HG03060 (cell line): Measurements from ENCODE around the gene DNAH6.
A peak's percentile ranks its signal among the peaks of the same experiment; 100 is the strongest.
"Not testable (repeated sequence)": the region's sequence is repeated elsewhere in the genome, so short reads cannot be mapped to it uniquely, and the experiment has no call there.

Source experiments
- ATAC-seq: cut with Tn5 transposase; IDR thresholded peaks from one replicate; pipeline ENCODE4 v1.9.1; 2021; ENCODE audit warnings: low read depth, moderate number of reproducible peaks; ENCODE audit not compliant: unreplicated experiment

The DNAH6 gene

DNA sequence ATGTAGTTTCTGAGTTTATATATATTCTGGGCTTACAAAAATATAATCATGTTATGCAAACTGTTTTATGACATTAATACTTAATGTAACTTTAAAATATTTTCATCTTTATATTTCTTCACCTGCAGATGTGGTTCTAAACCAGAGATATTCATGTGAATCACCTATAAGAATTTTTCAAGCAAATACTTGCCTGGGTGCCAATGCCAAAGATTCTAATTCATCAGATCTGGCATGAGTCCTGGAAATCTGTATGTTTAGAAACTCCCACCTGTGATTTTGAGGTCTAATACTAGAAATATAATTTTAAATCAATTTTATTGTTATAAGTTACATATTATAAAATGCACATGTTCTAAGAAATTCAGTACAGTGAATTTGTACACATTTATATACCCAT lies 19.9 kb upstream of the DNAH6 start:
- ATAC-seq: no peak

DNA sequence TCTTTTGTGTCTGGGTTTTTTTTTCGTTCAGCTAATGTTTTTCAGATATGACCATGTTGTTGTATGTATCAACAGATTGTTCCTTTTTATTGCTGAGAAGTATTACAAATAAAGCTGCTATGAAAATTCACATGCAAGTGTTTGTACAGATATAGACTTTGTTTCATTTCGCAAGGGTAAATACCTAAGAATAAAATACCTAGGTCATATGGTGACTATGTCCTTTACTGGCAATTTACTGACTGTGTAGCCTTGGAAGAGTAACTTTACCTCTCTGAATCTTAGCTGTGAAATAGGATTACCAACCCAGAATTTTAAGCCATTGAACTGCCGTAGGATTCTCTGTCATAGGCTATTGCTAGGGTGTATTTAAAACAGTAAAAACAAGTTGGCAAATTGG lies 19.0 kb upstream of the DNAH6 start:
- ATAC-seq: no peak

DNA sequence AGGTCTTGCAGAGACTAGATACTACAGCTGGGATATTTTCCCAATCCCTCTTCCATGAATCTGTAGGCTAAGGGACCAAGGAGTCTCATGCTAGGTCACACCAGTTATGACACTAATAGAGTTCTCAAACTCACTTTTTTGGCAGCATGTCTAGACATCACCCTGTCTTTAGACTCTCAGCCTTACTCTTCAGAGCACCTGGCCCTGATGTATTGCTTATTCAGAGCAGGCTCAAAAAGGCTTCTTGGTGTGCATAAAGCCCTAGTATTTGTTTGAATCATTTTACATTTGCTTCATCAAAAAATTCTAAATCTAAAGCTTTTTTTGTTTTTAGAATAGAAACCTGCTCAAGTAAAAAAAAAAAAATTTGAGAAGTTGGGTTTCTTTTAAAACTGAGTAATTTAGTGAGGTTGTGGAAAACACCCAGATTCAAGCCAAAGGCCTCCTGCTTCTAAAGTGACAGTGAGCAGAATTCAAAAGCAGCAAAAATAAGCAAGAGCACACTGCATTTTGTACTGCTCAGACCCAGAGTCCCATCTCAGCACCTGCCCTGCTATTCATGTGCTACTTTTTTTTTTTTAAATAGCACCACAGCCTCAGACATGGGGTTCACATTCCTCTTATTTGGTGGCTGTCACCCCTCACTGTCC lies 18.0 kb upstream of the DNAH6 start:
- ATAC-seq: no peak

DNA sequence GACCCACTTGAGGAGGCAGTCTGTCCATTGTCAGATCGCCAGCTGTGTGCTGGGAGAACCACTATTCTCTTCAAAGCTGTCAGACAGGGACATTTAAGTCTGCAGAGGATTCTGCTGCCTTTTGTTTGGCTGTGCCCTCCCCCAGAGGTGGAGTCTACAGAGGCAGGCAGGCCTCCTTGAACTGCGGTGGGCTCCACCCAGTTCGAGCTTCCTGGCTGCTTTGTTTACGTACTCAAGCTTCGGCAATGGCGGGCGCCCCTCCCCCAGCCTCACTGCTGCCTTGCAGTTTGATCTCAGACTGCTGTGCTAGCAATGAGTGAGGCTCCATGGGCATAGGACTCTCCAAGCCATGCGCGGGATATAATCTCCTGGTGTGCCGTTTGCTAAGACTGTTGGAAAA lies 5.3 kb upstream of the DNAH6 start:
- ATAC-seq: not testable (repeated sequence)

DNA sequence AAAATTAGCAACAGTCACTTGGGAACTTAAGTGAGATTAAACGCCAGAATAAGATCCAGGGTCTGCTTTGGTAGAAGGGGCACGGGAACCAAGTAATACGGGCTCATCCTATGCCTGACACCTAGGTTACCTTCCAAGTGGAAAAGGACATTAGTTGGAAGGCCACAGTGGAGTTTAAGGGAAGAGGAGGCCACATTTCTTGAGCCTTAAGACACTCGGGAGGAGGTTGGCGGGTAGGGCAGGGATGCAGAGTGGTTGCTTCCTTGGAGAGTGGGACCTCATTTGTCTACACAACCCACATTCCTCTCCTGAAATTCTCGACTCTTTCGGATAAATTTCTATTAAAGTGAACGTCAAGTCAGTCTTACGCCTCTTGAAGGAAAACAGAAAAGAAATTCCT lies 510 bp upstream of the DNAH6 start:
- no peak for ATAC-seq

DNA sequence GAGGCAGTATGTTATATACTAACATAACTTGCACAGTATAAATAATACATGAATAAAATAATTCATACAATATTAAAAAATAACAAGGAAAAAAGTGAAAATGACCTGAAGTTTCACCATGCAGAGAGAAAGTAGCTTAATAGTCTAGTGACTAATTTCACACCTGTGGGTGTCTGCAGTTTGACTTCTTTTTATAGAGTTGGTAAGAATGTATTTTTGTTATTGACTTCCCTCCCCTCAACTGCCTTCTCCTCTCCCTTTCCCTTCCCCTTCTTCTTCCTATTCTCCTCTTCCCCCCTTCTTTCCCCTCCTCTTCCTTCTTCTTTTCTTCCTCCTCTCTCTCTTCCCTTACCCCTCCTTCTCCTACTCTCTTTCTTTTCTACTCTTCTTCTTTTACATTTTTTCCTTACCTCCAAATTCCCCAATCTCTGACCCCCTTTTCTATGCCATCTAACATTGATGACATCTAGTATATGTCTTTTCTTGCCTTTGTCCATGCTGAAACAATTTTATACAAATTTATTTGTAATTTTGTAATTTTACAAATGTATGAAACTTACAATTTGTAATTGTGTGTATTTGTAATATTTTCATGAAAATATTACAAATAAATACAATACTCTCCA lies 3.1 kb downstream of the DNAH6 start:
- ATAC-seq: no peak

DNA sequence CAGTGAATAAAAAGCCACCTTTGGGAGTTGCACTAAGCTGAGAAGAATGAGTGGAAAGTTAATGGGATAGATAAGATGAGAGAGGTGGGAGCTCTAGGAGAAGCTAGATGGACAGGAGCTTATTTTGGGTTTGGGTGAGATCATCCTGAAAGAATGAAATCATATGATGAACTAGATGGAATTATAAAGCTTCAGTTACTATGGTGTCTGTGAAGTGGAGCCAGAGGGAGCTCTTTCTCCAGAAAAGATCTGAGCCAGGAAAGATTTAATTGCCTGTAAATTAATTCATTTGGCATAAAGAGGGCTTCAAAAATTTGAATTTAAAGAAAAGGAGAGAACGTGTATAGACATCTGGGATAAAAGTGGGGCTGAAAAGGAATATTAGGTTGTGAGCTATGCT lies 10.3 kb downstream of the DNAH6 start:
- no peak for ATAC-seq

DNA sequence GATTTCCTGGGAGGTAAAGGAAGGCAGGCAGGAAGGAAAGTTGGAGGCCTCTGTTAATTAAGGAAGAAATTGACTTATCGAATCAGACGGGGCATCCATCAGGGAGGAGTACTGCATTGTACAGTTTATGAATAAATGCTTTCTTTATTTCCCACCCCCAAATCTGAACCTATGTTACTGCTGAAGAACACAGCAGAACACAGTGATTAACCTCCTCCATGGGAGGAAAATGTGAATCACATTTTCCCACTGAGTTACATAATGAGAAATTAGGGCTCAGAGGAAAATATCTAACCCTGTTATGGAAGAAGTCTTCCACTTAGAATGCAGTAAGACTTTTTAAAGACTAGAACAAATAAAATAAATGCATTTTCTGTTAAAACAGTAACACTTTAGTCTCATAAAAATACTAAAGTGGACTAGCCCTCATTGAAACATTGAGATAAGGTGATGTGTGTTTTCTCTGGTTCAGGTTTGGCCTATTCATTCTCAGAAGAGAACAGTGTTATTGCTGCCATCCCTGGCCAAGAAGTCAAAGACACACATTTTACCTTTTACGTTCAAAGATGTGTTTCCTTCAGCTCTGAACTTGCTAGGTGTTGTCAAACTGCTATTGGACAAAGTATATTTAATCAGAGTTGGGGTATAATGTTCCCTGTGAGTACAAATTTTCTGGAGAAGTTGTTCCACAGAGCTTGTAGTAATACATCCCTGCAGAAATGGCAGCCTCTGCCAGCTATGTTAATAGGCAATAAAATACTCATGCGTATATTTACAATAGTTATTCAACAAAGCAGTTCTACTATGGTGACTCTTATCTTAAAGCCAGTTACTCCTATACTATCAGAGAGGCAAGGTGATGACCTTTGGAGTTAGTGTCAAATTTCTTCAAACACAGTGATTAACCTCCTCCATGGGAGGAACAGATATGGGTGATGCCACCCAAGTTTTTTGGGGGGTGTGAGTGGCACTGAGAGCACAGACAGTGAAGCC lies 11.1 kb downstream of the DNAH6 start:
- no peak for ATAC-seq

DNA sequence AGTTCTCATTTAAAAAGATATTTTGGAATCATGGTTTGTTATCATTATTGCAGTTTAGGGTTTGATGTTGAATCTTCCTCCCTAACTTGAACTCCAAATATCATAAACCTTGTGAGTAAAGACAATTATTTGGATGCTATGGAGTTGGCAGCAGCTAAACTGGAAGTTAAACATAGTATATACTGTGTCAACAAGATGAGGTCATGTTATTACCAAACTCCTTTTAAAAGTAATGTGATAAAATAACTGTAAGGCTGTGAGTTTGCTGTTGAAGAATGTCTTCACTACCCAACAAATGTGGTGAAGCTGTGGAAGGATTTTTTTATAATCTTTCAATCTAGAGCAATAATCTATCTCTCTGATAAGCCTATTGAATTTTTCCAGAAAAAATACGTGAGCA lies 16.0 kb downstream of the DNAH6 start:
- ATAC-seq: no peak

DNA sequence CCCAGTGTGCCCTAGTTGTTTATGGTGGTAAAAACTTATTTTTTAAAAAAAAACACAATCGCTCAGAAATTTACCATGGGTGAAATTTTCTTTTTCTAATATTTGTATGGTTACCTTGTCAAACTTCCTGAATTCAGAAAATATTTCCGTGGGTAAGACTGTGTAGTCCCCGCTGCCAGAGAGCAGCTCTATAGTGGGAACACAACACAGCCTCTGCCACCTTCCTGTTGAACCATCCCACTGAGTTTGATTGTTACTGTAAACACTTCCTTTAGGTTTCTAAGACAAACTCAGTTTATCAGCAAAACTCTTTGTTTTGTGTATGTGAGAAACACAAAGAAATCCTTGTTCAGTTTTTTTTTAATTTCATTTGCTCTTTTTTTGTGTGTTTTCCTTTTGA lies 17.9 kb downstream of the DNAH6 start:
- no peak for ATAC-seq

DNA sequence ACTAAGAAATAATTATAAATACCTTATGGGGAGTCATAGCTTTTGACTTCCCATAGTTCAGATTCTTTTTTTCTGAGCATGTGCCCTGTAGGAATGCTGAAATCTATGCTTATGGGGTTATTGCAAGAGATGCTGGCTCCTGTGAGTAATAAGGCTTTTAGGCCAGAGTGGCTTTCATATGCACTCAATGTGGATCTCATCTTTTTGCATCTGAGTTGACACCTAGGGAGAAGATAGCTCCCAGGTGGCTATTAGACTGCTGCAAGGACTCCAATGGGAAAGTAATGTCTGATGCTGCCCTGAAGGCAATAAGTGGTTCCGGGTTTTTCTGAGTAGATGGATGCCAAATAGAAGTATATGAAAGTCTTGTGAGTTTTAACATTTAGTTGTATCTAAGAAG lies 21.0 kb downstream of the DNAH6 start:
- ATAC-seq: no peak

DNA sequence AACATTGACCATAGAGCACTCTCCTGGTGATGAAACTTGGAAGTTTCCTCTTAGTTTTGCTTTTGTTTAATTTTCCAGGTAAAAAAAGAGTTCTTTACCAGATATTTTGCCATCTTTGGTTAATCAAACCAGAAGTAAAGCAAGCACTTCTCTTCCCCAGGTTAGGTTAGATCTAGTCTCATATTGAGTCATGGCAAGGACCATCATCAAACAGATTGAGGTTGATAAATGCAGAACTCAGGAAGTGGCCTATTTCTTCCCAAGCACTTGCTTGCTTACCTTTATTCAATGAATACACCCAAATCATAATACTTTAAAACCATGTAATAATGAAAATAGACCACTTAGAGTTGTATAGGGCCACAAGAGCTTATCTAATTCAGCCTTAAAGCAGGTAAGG lies 23.4 kb downstream of the DNAH6 start:
- ATAC-seq: no peak

DNA sequence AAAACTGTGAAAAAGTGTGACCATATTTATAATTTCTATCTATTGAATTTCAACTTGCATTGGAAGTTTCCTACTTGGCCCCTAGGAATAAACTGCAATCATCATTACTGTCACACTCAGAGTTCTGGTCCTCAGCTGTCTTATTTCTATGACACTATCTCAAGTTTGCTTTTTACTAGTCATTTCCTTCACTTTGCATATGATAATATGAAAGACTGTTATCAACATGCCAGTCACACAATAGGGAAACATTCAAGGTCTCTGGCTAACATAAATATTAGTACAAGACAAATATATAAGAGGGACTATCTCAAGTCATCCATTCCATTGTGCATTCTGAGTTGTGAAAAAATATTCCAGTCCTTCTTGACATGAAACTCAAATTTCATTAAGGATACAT lies 28.7 kb downstream of the DNAH6 start:
- no peak for ATAC-seq

DNA sequence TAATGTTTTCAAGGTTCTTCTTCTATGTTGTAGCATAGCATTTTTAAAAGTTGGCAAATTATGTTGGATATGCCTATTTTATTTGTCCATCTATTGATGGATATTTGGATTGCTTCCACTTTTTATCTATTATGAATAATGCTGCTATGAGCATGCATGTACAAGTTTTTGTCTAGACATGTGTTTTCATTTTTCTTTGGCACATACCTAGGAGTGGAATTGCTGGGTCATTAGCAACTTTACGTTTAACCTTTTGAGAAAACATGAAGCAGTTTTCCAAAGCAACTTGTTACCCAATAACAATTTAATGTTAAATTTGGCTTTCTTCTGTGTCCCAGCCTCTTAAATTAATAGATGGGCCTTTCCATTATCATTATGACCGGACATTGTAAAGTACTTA lies 30.3 kb downstream of the DNAH6 start:
- no peak for ATAC-seq

DNA sequence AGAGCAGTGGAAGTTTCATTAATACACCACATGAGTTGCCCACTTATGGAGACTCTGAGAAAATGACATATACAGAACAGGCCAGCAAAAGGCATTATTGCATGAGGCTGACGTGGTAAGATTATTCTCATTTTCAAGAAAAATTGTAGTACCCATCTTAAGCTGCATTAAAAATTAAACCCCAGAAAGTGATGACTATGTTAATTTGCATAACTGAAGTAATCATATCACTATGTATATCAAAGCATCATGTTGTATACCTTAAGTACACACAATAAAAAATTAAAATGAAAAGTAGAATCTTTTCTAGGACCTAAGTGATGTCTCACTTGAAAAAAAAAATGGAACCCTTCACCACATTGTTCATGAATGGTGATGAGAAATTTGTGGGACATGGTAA lies 32.0 kb downstream of the DNAH6 start:
- ATAC-seq: no peak

DNA sequence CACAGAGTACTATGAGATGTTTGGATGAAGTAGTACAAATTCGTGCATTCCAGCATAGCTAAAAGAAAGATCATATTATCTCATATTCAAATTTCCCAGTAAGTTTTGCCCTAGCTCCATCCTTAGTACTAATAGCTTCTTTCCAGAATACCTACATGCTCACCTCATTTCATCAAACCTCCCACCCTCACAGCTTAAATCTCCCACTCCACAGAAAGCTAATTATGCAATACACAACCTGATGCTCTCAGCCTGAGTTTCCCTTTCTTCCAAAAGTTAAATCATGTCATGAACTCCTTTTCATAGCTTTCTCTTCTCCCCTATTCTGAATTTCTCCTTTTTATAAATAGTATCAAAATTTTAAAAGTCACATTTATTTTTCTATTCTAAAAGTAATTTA lies 34.6 kb downstream of the DNAH6 start:
- no peak for ATAC-seq

DNA sequence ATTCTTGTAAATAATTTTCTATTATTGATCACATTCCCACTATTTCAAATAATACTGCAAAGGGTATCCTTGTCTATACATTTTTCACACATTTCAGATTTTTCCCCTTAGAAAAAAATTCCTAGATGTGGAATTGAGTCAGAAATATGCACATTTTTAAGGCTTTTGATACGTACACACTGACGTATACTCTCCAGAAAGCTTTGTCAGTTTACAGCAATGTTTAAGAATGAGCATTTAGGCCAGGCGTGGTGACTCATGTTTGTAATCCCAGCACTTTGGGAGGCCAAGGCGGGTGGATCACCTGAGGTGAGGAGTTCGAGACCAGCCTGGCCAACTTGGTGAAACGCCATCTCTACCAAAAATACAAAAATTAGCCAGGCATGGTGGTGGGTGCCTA lies 35.2 kb downstream of the DNAH6 start:
- ATAC-seq: not testable (repeated sequence)

DNA sequence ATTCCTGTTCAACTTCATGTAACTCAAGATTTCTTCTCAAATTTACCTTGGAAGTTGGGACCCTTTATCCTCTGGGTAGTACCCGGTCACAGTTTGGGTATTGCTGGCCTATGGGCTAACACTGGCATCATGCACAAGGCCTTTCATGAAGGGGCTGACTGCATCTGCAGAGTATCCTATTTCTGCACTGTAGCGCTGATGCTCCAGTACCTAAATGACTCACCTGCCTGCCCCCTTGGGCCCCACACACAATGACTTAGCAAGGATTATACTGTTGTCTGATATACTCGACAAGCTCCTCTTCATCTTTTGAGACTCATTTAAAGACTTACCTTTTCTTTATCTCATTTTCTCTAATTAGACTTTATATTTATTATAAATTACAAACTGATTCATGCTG lies 39.9 kb downstream of the DNAH6 start:
- ATAC-seq: peak; percentile 94

DNA sequence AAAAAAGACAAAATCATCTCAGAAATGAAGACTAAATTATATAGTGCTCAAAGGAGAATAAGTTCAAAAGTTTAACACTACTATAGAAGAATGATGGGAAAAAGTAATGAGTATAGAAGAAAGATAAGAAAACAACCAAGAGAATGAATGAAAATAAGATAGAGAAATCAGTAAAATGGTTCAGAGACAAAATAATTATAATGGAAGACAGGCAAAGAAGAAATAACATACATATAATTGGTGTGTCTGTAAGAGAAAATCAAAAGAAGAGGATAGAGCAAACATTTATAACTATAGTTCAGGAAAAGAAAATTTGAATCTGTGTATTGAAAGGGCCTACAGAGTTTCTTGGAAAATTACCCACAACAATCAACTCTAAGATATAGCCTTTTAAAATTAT lies 43.5 kb downstream of the DNAH6 start:
- no peak for ATAC-seq

DNA sequence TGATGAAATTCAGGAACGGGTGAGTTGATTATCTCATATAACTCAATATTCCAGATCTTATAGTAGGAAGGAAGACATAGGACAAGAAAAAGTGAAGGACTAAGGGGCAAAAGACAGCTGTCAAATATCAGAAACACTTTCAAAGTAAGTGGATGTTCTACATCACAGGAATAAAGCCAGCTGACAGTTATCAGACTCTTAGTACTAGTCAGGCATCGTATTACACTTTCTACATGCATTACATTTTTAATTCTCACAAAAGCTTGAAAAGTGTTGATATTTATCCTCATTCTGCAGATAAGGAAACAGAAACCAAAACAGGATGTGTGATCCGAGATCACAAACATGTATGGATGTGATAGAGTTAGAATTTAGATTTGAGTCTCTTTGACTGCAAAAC lies 63.4 kb downstream of the DNAH6 start:
- ATAC-seq: no peak

DNA sequence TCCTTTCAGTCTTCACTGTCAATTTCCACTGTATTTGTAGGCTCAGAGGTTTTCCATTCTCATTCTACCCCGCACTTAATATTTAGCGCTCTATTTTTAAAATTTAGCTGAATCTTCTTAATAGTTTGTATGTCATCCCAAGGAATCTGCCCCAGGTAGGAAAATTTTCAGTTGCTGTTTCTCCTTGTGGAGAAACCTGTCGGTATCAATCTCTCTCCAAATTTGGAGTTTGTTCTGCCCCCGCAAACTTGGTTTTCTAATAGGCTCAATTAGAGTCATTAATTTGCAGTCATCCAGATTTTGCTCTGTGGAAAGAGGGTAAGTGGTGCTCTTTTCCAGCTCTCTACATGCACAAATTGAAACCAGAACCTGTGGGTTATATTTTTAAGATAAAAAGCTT lies 87.6 kb downstream of the DNAH6 start:
- no peak for ATAC-seq

DNA sequence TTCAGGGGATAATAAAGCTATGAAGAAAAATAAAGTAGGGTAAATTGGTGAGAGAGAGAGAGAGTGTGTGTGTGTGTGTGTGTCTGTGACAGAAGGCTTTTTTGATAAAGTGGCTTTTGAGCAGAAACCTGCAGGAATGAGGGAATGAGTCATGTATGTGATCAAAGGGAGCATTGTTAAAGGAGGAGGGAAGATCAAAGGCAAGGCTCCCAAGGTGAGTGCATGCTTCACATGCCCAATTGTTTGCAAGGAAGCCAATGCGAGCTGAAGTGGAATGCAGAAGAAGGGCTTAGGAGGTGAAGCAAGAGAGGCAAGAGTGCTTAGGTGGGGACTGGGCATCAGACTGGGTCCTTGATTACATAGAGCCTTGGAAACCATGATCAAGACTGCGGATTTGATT lies 96.8 kb downstream of the DNAH6 start:
- no peak for ATAC-seq
